GM18507 (cell line): ENCODE data around the gene ZSCAN22.
A peak's percentile ranks its signal among the peaks of the same experiment; 100 is the strongest.
"Not testable (repeated sequence)": the region's sequence is repeated elsewhere in the genome, so short reads cannot be mapped to it uniquely, and the experiment has no call there.

Experiments used
- DNase-seq: peaks from one replicate; pipeline ENCODE4 v3.0.0; 2011; ENCODE audit warnings: low read depth; ENCODE audit not compliant: insufficient read length; ENCODE audit errors: extremely low spot score
- FAIRE-seq: peaks from 2 replicates; lab custom pipeline; 2011; peaks lifted over from hg19 to GRCh38; lab: Jason Lieb, UNC

Gene ZSCAN22

GRCh38 chr19:58326914-58327726, at the start of gene ZSCAN22:
Gene ZSCAN22 (plus strand): TSS chr19:58326994. CDS start chr19:58334803, 7,809 bp downstream.
- peak; percentile 81 for FAIRE-seq

DNA sequence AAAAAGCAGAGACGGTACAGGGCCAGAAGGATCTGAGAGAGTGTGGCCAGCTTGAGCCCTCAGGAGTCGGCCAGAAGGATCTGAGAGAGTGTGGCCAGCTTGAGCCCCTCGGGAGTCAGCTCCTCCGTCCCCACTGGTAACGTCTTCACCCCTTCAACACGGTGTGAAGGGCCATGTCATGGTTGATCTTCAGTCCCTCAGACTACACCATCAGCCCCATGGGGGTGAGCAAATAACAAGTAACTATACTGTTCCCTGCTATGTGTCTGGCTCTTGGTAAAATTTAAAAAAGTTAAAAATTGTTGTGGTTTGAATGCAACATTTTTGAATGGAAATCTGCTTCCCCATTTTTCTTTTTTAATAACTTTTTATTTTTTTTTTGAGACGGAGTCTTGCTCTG, 49.6 kb upstream of the ZSCAN22 start:
- DNase-seq (no peak), FAIRE-seq (no peak)

More at GRCh38 chr19:58326914-58327726, at the start of gene ZSCAN22:
- peak; percentile 92 for DNase-seq

GRCh38 chr19:58277748-58278540, 48.9 kb upstream of the ZSCAN22 start:
- DNase-seq (no peak), FAIRE-seq (no peak)

GRCh38 chr19:58278541-58279041, 48.2 kb upstream of the ZSCAN22 start, which contains the start of gene ZNF8:
Gene ZNF8 (plus strand): TSS chr19:58278955. CDS start chr19:58279082, 127 bp downstream.
- peak; percentile 97 for FAIRE-seq

DNA sequence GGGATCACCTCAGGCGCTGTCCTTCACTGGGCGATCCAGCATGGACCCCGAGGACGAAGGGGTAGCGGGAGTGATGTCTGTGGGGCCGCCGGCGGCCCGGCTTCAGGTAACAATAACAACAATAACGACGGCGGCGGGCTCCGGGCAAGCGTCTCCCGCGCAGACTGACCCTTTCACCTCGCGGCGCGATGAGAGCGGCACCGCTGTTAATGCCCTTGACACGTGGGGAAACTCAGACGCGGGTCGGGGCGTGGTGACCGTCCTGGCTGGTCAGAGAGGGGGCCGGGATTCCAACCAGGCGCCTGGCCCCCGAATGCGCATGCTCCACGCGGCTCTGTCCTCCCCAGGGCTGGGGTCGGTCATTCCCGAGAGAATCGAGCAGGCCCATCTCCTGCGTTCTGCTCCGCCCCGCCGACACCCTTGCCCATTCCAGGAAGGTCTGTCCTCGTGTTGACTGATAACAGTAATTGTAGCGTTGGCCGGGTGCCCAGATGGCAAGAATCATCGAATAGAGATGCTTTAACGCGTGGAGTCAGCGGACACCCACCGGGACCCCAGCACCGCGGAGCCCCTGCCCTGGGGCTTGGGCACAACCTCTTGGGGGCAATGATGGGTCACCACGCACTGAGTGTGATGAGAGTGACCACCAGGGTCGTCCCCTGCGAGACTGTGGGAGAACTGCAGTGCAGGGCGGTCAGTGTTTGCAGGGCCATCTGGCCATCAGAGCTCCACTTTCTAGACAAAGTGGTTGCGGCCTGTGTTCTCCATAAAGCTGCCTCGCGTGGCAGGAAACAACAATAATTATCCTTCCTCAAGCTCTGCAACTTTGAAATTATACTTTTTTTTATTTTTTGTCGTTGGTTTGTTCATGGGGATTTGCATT, 47.5 kb upstream of the ZSCAN22 start:
- DNase-seq = peak; percentile 14
- FAIRE-seq = peak; percentile 29

More at GRCh38 chr19:58278541-58279041, 48.2 kb upstream of the ZSCAN22 start, which contains the start of gene ZNF8:
- peak; percentile 99 for DNase-seq

- FAIRE-seq = no peak
- no peak for DNase-seq
Measured at GRCh38 chr19:58279925-58280316, 46.9 kb upstream of the ZSCAN22 start.

DNA sequence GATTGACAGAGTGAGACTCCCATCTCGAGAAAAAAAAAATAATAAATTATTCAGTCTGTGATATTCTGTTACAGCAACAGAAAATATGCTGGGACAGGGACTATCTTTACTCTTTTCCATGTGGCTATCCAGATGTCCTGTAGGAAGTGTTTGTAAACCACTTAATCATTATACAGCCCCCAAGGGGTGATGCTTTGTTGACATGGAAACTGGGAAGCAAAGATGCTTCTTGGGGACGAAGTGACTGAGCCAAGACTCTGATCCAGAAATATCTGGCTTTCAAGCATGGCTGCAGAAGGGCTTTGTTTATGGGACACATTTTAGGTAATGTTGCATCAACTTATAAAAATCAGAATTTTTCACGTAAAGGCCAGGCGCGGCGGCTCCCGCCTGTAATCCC, 42.6 kb upstream of the ZSCAN22 start:
- FAIRE-seq (no peak), DNase-seq (no peak)

GRCh38 chr19:58291943-58292342, 34.9 kb upstream of the ZSCAN22 start:
- no peak for DNase-seq
- no peak for FAIRE-seq

GRCh38 chr19:58294743-58295374, 31.9 kb upstream of the ZSCAN22 start:
- DNase-seq (no peak), FAIRE-seq (no peak)

- DNase-seq (no peak), FAIRE-seq (no peak)
Measured at GRCh38 chr19:58296104-58296503, 30.7 kb upstream of the ZSCAN22 start.

DNA sequence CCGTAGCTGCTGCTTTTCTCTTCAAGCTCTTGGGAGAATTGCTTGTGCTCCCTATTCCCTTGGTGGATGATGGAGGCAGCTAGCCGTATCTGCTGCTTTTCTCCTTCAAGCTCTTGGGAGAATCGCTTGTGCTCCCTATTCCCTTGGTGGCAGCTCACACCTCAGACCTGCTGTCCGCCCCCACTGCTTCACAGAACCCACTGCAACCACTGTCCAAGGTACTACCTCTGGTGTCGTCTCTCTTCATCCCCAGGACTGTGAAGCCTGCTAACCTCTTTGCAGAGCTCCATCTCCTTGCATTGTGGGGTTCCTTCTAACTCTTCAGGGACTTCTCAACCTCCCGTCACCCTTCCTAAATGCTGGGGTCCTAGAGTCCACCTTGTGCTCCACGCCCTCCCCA, 26.2 kb upstream of the ZSCAN22 start:
- DNase-seq = no peak
- no peak for FAIRE-seq

DNA sequence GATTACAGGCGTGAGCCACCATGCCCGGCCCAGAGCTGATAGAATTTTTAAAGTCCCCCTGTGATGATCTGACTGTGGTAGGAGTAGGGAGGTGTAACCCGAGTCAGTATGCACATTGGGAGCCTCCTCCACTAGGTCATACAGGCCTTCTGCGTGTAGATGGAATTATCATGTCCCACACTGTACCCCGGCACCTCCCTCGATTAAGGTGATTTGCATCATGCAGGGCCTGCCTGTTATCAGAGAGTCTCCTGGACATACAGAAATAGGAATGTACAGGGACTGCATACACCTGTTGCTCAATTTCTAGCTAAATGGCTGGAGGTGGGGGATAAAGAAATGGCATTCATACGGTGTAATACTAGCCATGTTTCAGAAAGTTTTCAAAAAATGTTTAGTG, 22.5 kb upstream of the ZSCAN22 start:
- no peak for DNase-seq
- no peak for FAIRE-seq

GRCh38 chr19:58304748-58305064, 22.1 kb upstream of the ZSCAN22 start:
- peak; percentile 26 for FAIRE-seq
- no peak for DNase-seq

DNA sequence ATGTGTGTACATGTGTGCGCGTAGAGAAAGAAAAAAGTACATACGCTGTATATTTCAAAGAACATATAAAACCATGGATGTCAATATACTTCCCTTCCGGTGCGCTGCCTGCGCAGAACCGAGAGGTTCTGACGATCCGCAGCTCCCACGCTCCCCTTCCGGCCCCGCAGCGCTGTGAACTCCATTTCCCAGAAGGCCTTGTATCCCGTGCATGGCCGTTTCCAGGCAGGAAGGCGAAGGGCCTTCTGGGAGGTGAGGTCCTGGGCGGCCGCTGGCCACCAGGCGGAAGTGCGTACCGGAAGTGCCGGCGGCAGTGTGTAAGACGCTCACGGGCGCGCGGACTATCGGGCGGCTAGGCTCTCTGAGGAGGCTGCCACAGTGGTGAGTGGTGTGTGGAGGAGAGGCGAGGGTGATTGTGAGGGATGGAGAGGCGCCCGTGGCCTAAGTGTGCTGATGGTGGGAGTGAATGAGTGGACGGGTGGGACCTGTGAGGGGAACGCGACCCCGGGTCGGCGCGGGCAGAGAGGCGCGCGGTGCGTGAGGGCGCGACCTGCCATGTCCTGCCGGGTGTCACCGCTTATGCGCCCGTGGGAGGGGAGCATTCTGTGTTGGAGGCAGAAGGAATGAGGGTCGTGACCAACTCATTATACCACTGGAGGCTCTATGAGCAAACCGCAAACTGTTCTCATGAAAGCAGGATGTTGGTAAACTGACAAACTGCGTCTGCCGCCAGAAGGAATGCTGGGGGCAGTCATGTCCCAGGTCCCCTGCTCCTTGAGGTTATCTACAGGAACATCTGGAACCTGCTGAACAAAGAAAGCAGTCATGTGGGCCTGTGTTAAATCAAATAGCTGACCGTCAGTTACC, 21.5 kb upstream of the ZSCAN22 start, which contains the start of gene ERVK3-1:
Gene ERVK3-1 (plus strand): TSS at position 313 of the 867 bp plus-strand sequence. CDS start 6,792 bp downstream, outside the sequence.
- peak; percentile 98 for FAIRE-seq

GRCh38 chr19:58305932-58306323, 20.9 kb upstream of the ZSCAN22 start:
- DNase-seq (no peak), FAIRE-seq (peak; percentile 69)

More for the DNA sequence above, 21.5 kb upstream of the ZSCAN22 start, which contains the start of gene ERVK3-1:
- DNase-seq = peak; percentile 94

- no peak for FAIRE-seq
- no peak for DNase-seq
Measured at GRCh38 chr19:58307736-58308135, 19.1 kb upstream of the ZSCAN22 start.

GRCh38 chr19:58310685-58311084, 16.1 kb upstream of the ZSCAN22 start:
- not testable (repeated sequence) for DNase-seq, FAIRE-seq

GRCh38 chr19:58311345-58311865, 15.4 kb upstream of the ZSCAN22 start:
- no peak for DNase-seq
- no peak for FAIRE-seq
